Left lung (tissue), 10 donors: ENCODE data around the gene PKIG. TPM values are rescaled to one million over a fixed set of nuclear protein-coding genes. Genes with fewer than 3 reads are reported as not detected.

Experiments
- ATAC-seq: fragments of 200-7000 bp; cut with Tn5 transposase; one replicate; pipeline ENCODE4 v1.9.1; 2020; ENCODE audit warnings: moderate library complexity
- DNase-seq, 4 donors: peaks; one replicate each; pipeline ENCODE4 v3.0.0-alpha.2; 2013 to 2020
- H3K27ac ChIP-seq, 2 donors: fragments of 200-600 bp; sonication (generic) in 1 of 2; one replicate each; pipeline versions ENCODE4 v1.5.0 to v1.8.0; 2020 to 2021
- H3K27me3 ChIP-seq, 2 donors: fragments of 200-600 bp; sonication (generic) in 1 of 2; one replicate each; pipeline versions ENCODE4 v1.5.0 to v1.8.0; 2020 to 2021
- H3K36me3 ChIP-seq, 2 donors: fragments of 200-600 bp; sonication (generic) in 1 of 2; one replicate each; pipeline versions ENCODE4 v1.5.0 to v1.8.0; 2020 to 2021
- H3K4me1 ChIP-seq, 2 donors: fragments of 200-600 bp; one replicate each; pipeline ENCODE4 v1.8.0; 2021
- H3K4me3 ChIP-seq, 2 donors: fragments of 200-600 bp; sonication (generic) in 1 of 2; one replicate each; pipeline versions ENCODE4 v1.5.0 to v1.8.0; 2020 to 2021; ENCODE audit warnings: mild to moderate bottlenecking in 1 of 2
- H3K9me3 ChIP-seq, 2 donors: fragments of 200-600 bp; sonication (generic) in 1 of 2; one replicate each; pipeline versions ENCODE4 v1.5.0 to v1.8.0; 2020 to 2021
- intact Hi-C, 2 donors: fragments of 100-400 bp; cut with DNase I; formaldehyde crosslinking; loops; one replicate each; pipeline versions ENCODE4 v1.11.2 to v1.14.2; 2022
- polyA plus RNA-seq, 6 donors: library from polyadenylated mRNA; unstranded; fragments of 120-200 nt; gene quantifications; one replicate each; pipeline ENCODE4 v1.2.1, GENCODE V29; 2013; ENCODE audit not compliant: insufficient read length in 6 of 6
- total RNA-seq, 2 donors: library from RNA; stranded (reverse); fragmentation: NEBNext Ultra II Directional; extraction: Animal tissue kit (Norgen Biotek cat#: 25700); gene quantifications; one replicate each; pipeline ENCODE4 v1.2.1, GENCODE V29; 2021
- TF ChIP-seq, protein P1 (sequence below), 2 donors: fragments of 200-600 bp; sonication (generic) in 1 of 2; IDR thresholded peaks; one replicate each; pipeline versions ENCODE4 v1.5.0 to v1.8.0; 2021; ENCODE audit warnings: antibody characterized with exemption in 2 of 2
- donor health status: DM: no; HTN: yes; CAD: no.
- donor health status: DM: no; HTN: no; CAD: no.

Gene PKIG
- total and polyA plus RNA-seq, 8 donors, result 40.1 to 67.7 (median 55.2) TPM

DNA sequence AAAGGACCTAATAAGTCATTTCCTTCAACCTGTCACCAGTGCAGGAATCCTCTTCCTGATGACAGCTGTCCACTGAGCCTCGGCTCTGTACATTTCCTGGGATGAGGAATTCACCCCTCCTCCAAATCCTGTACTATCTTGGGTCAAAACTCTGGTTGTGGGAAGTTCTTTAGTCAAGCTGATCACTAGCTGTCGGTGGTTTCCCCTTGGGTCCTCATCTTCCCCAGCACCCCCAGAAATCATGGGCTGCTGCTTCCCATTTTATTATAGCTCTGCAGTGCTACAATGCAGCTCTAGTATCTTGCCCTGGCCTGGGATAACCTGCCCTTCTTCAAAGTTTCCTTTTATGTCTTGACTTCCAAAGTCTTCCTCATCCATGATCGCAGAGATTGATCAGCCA, 83.7 kb downstream of the PKIG start:
- Histone ChIP-seq H3K27ac (no peak overlapping the region), H3K27me3 (no peaks in the 10 kb centered on the region), H3K36me3 (no peaks in the 10 kb centered on the region), H3K4me1 (peaks cover 0 to 10% of the 10 kb centered on the region in 2 donors), H3K9me3 (no peaks in the 10 kb centered on the region), H3K4me3 (no peak overlapping the region)
- ATAC-seq (no peak), DNase-seq (no peak)
- intact Hi-C loops, result no loop called here
- TF ChIP-seq, protein P1, sequence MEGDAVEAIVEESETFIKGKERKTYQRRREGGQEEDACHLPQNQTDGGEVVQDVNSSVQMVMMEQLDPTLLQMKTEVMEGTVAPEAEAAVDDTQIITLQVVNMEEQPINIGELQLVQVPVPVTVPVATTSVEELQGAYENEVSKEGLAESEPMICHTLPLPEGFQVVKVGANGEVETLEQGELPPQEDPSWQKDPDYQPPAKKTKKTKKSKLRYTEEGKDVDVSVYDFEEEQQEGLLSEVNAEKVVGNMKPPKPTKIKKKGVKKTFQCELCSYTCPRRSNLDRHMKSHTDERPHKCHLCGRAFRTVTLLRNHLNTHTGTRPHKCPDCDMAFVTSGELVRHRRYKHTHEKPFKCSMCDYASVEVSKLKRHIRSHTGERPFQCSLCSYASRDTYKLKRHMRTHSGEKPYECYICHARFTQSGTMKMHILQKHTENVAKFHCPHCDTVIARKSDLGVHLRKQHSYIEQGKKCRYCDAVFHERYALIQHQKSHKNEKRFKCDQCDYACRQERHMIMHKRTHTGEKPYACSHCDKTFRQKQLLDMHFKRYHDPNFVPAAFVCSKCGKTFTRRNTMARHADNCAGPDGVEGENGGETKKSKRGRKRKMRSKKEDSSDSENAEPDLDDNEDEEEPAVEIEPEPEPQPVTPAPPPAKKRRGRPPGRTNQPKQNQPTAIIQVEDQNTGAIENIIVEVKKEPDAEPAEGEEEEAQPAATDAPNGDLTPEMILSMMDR (IDR thresholded peaks at IDR 0.05), result no peak

Other genes starting within 250 kb of the PKIG start
- 1 to 10 TPM in 1 of 2 donors, not detected in 1; 2.0 TPM for gene R3HDML, start 245.5 kb upstream of the PKIG start, total RNA-seq
- gene R3HDML, start 245.5 kb upstream of the PKIG start, polyA plus RNA-seq, result not detected
- gene HNF4A, start 226.9 kb upstream of the PKIG start, total RNA-seq, result 1 to 10 TPM in 1 of 2 donors, under 1 TPM in 1; 0.21 to 3.5 TPM
- gene HNF4A, start 226.9 kb upstream of the PKIG start, polyA plus RNA-seq, result 1 to 10 TPM in 2 of 6 donors, under 1 TPM in 4; 0.70 to 1.6 (median 0.96) TPM
- gene TTPAL, start 106.7 kb upstream of the PKIG start, total RNA-seq, result 10 to 100 TPM; 13.7 to 15.1 TPM
- 10 to 100 TPM in 5 of 6 donors, 1 to 10 TPM in 1; 9.0 to 14.0 (median 11.3) TPM for gene TTPAL, start 106.7 kb upstream of the PKIG start, polyA plus RNA-seq
- 100 to 1,000 TPM; 110 to 123 TPM for gene SERINC3, start 60.5 kb upstream of the PKIG start, total RNA-seq
- 10 to 100 TPM; 68.3 to 77.9 (median 72.0) TPM for gene SERINC3, start 60.5 kb upstream of the PKIG start, polyA plus RNA-seq
- 10 to 100 TPM in 1 of 2 donors, 1 to 10 TPM in 1; 7.6 to 15.5 TPM for gene ADA, start 69.1 kb downstream of the PKIG start, total RNA-seq
- gene ADA, start 69.1 kb downstream of the PKIG start, polyA plus RNA-seq, result 1 to 10 TPM; 5.4 to 8.5 (median 6.1) TPM
- 10 to 100 TPM; 14.3 to 20.8 TPM for gene CCN5, start 132.8 kb downstream of the PKIG start, total RNA-seq
- gene CCN5, start 132.8 kb downstream of the PKIG start, polyA plus RNA-seq, result under 1 TPM; 0.29 to 0.60 (median 0.44) TPM
- 1 to 10 TPM; 1.8 to 3.1 TPM for gene KCNK15, start 163.3 kb downstream of the PKIG start, total RNA-seq
- under 1 TPM in 1 of 6 donors, not detected in 5; 0.09 TPM for gene KCNK15, start 163.3 kb downstream of the PKIG start, polyA plus RNA-seq
- gene RIMS4, start 228.0 kb downstream of the PKIG start, total RNA-seq, result 1 to 10 TPM in 1 of 2 donors, under 1 TPM in 1; 0.47 to 4.5 TPM
- 1 to 10 TPM; 1.8 to 6.3 (median 4.1) TPM for gene RIMS4, start 228.0 kb downstream of the PKIG start, polyA plus RNA-seq